Measurements from ENCODE around the gene PTX3.

The PTX3 gene

DNA sequence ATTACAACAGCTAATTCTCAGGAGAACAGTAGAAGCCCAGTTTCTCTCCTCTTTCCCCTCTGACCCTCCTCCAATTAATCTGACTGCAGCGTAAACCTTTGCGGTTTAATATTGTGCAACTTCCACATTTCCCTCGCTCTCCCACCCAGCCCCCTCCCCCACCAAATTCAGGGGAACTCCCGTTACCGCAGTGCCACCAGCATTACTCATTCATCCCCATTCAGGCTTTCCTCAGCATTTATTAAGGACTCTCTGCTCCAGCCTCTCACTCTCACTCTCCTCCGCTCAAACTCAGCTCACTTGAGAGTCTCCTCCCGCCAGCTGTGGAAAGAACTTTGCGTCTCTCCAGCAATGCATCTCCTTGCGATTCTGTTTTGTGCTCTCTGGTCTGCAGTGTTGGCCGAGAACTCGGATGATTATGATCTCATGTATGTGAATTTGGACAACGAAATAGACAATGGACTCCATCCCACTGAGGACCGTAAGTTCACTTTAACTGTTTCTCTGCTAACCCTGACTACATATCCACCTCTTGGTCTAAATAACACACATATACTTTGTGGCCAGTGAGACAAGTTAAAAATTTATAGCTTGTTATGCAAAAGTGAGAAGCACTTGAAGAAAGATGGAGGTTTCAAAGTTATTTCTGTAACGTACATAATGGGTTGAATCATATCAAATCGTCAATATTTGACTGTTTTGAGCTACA is at the start of gene PTX3:
TSS of gene PTX3 (plus strand) at position 268 of the 709 bp plus-strand sequence. CDS start at position 352, 84 bp downstream.
- no peak for DNase-seq

DNA sequence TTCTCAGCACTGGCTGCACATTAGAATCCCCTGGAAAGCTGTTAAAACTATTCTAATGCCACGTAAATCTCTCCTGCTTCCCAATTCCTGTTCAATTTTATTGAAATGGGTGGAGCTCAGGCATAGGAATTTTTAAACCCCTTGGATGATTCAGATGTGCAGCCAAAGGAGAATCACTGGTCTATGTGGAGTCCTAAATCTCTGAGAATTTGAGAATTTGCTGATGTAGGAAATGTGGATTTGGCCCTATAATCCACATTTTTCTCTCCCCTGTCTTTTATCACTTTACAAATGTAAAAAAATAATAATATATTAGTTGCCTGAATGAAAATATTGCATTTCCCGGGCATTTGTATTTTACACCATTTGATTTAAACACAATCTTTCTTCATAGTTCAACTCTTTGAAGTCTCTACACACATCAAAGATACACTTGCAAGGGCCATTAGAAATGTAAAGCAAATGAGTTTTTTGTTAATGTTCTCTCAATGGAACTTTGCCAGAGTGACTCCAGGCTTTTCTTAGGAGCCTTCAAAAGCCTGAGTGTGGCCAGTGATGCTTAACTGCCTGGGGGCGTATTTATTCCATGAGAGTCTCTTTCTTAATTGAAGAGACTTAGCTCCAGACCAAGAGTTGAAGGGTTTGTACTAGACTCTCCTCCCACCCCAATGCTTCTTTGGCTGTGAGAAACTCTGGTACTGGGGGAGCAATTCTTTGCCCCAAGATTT is 48.8 kb upstream of the PTX3 start:
- no peak for DNase-seq

DNA sequence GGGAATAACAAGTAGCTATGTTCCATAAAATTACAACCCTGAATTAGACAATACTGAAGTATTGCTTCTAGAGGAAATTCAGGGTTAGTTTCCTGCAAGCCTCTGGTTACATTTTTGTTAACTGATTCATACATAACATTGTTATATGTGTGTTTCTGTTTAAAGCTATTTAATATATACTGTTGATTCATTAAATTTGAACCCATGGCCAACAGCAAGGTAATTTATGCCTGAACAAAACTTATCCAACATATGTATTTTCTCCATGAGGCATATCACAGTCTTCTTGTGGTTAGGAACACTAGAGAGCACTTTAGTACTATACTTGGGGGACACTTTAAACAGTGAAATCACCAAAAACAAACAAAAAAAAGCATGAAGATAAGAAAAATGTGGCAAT is 47.7 kb upstream of the PTX3 start:
- DNase-seq, result no peak

GRCh38 chr3:157390713-157391515 is 45.7 kb upstream of the PTX3 start:
- no peak for DNase-seq

- no peak for DNase-seq
Observed at GRCh38 chr3:157392104-157392503, 44.5 kb upstream of the PTX3 start.

DNA sequence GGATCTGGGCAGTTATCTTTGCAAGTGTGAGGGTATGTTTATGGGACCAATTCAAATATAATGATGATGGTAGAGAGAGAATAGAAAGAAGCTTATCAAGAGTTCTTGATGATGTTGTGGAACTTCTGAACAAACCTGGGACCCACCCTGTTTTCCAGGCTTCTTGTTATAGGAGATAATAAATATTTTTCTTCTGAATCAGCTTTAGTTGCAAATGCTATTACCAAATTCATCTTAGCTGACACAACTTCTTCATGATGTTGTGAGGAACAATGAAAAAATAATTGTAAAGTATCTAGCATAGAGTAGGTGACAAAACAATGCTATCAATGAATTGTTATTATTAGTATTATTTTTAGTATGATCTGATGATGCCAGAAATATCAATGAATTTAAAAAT is 43.5 kb upstream of the PTX3 start:
- DNase-seq, result no peak

GRCh38 chr3:157394411-157394810 is 42.2 kb upstream of the PTX3 start:
- no peak for DNase-seq

- no peak for DNase-seq
Observed at GRCh38 chr3:157398598-157398997, 38.1 kb upstream of the PTX3 start.

DNA sequence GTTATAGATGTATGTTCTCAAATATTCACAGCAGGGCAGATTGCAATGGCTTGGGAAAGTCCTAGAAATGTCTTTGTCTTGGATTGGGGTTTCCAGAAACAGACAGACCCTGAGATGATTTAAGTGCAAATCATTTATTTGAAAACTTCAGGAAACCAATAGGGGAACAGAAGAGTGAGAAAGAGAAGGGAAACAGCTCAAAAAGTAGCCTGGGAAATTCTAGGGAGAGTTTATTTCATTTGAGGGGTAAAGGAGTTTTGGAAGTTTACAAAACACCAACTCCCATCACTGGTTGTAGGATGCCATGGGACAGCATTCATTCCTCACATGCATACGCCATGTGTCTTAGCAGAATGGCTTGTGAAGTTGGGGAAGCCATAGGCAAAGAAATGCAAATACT is 32.3 kb upstream of the PTX3 start:
- DNase-seq, result no peak

GRCh38 chr3:157405457-157405856 is 31.2 kb upstream of the PTX3 start:
- DNase-seq, result no peak

DNA sequence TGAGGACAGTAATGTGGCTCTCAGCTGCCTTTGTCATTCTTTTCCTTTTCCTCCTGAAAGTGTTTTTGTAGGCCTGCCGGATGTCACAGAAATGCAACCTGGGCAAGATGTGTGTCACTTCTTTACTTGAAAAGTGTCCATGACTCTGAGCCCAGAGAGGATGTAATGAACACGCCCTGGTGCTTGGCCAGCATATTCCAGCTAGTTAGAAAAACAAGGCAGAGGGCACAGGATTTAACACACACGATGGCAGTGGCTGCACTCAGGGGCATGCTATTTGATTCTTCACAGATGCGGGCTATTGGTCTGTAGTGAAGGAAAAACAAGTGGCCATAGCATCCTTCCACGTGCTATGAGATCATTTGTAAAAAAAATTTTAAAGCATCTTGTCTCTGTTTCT is 30.3 kb upstream of the PTX3 start:
- DNase-seq, result no peak

- DNase-seq, result no peak
Observed at GRCh38 chr3:157407769-157408168, 28.9 kb upstream of the PTX3 start.

- DNase-seq, result no peak
Observed at GRCh38 chr3:157408499-157409149, 28.0 kb upstream of the PTX3 start.

GRCh38 chr3:157409516-157409915 is 27.1 kb upstream of the PTX3 start:
- DNase-seq, result no peak

- no peak for DNase-seq
Observed at GRCh38 chr3:157410945-157411344, 25.7 kb upstream of the PTX3 start.

GRCh38 chr3:157412323-157412855 is 24.3 kb upstream of the PTX3 start:
- no peak for DNase-seq

GRCh38 chr3:157414861-157415260 is 21.8 kb upstream of the PTX3 start:
- DNase-seq, result no peak

DNA sequence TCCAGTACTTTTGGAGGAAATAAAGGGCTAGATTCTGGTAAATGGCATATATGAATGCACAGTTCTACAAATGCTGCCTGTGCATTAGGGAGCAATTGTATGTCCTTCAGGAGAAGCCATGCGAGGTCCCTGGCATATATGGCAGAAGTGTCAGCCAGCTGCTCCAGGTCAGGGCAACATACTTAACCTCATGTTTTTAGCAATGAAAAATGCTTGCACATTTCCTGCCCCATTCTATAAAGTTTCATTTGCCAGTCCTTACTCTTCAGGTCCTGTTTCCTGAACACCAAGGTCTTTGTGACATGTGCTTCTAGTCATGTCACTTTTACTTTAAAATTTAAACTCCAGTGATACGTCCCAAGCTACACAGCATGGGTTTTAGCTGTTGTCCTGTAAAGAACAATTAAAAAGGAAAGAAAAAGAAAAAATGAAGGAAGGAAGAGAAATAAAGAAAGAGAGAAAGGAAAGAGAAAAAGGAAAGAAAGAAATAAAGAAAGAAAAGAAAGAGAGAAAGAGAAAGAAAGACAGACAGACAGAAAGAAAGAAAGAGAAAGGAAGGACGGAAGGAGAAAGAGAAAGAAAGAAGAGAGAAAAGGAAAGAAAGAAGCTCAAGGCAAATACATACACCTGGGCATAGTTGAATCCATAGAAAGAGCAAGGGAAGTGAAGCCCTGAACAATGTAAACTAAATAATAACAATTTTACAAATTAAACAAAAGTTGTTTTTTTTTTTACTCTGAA is 20.1 kb upstream of the PTX3 start:
- no peak for DNase-seq

GRCh38 chr3:157417247-157417646 is 19.4 kb upstream of the PTX3 start:
- no peak for DNase-seq

- DNase-seq, result no peak
Observed at GRCh38 chr3:157418104-157418503, 18.5 kb upstream of the PTX3 start.

- no peak for DNase-seq
Observed at GRCh38 chr3:157420606-157421130, 16.0 kb upstream of the PTX3 start.

DNA sequence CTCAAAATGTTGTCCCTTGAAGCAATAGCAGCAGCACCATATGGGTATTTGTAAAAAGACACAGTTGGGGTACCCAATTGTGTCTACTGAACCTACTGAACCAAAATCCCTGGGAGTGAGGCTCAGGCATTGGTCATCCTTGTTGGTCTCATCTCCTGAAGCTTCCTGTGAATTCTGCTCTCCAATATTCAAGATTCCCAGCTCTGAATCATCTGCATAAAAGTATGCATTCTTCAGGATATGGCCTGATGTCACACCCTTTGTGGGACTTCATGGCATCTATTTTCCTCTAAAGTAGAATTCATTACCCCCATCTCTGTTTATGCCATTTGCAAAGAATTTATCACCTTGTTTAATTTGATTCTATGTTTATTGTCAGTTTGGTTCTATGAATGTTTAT is 13.3 kb upstream of the PTX3 start:
- DNase-seq, result no peak
